IPS-NIHi11 (cell line): ENCODE data around the gene CBLB.

Source experiments
- DNase-seq: peaks from one replicate; pipeline ENCODE4 v3.0.0; 2012; ENCODE audit warnings: mixed read lengths, low spot score

CBLB gene

GRCh38 chr3:105846809-105847208 is 22.0 kb downstream of the CBLB start:
- no peak for DNase-seq

- no peak for DNase-seq
Measured at GRCh38 chr3:105845488-105845887, 23.3 kb downstream of the CBLB start.

- no peak for DNase-seq
Measured at GRCh38 chr3:105844704-105845103, 24.1 kb downstream of the CBLB start.

GRCh38 chr3:105843994-105844393 is 24.8 kb downstream of the CBLB start:
- DNase-seq = no peak

GRCh38 chr3:105842943-105843342 is 25.9 kb downstream of the CBLB start:
- no peak for DNase-seq

GRCh38 chr3:105842449-105842848 is 26.4 kb downstream of the CBLB start:
- DNase-seq = no peak

- DNase-seq = no peak
Measured at GRCh38 chr3:105837947-105838346, 30.9 kb downstream of the CBLB start.

- DNase-seq = no peak
Measured at GRCh38 chr3:105837143-105837740, 31.6 kb downstream of the CBLB start.

- no peak for DNase-seq
Measured at GRCh38 chr3:105836533-105836932, 32.3 kb downstream of the CBLB start.

GRCh38 chr3:105835606-105836005 is 33.2 kb downstream of the CBLB start:
- DNase-seq = no peak

GRCh38 chr3:105834768-105835167 is 34.0 kb downstream of the CBLB start:
- DNase-seq = no peak

GRCh38 chr3:105832644-105833043 is 36.2 kb downstream of the CBLB start:
- no peak for DNase-seq

- no peak for DNase-seq
Measured at GRCh38 chr3:105830836-105831235, 38.0 kb downstream of the CBLB start.

GRCh38 chr3:105829871-105830622 is 38.8 kb downstream of the CBLB start:
- no peak for DNase-seq

GRCh38 chr3:105829229-105829628 is 39.6 kb downstream of the CBLB start:
- no peak for DNase-seq

GRCh38 chr3:105828703-105829102 is 40.1 kb downstream of the CBLB start:
- no peak for DNase-seq

- DNase-seq = peak; percentile 20
Measured at GRCh38 chr3:105827959-105828358, 40.9 kb downstream of the CBLB start.

- DNase-seq = no peak
Measured at GRCh38 chr3:105826778-105827634, 41.8 kb downstream of the CBLB start.

GRCh38 chr3:105824129-105824528 is 44.7 kb downstream of the CBLB start:
- DNase-seq = no peak

- no peak for DNase-seq
Measured at GRCh38 chr3:105823149-105823867, 45.5 kb downstream of the CBLB start.

- no peak for DNase-seq
Measured at GRCh38 chr3:105822171-105823123, 46.4 kb downstream of the CBLB start.
